ENCODE measurements around the gene H6PD.
A peak's percentile ranks its signal among the peaks of the same experiment; 100 is the strongest.

H6PD gene

GRCh38 chr1:9240914-9241820 lies 6.6 kb downstream of the H6PD start:
- no peak overlapping the region for H3K27ac ChIP-seq (replicated peaks)
- TF ChIP-seq SPI1 (IDR thresholded peaks at IDR 0.05; ENCODE audit: borderline replicate concordance, low read depth): no peak
- TF ChIP-seq POLR2AphosphoS5 (IDR thresholded peaks at IDR 0.05; ENCODE audit: low read depth): no peak
- TF ChIP-seq GABPA (IDR thresholded peaks at IDR 0.05; ENCODE audit: low read depth): no peak
- TF ChIP-seq, protein P1, sequence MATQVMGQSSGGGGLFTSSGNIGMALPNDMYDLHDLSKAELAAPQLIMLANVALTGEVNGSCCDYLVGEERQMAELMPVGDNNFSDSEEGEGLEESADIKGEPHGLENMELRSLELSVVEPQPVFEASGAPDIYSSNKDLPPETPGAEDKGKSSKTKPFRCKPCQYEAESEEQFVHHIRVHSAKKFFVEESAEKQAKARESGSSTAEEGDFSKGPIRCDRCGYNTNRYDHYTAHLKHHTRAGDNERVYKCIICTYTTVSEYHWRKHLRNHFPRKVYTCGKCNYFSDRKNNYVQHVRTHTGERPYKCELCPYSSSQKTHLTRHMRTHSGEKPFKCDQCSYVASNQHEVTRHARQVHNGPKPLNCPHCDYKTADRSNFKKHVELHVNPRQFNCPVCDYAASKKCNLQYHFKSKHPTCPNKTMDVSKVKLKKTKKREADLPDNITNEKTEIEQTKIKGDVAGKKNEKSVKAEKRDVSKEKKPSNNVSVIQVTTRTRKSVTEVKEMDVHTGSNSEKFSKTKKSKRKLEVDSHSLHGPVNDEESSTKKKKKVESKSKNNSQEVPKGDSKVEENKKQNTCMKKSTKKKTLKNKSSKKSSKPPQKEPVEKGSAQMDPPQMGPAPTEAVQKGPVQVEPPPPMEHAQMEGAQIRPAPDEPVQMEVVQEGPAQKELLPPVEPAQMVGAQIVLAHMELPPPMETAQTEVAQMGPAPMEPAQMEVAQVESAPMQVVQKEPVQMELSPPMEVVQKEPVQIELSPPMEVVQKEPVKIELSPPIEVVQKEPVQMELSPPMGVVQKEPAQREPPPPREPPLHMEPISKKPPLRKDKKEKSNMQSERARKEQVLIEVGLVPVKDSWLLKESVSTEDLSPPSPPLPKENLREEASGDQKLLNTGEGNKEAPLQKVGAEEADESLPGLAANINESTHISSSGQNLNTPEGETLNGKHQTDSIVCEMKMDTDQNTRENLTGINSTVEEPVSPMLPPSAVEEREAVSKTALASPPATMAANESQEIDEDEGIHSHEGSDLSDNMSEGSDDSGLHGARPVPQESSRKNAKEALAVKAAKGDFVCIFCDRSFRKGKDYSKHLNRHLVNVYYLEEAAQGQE (IDR thresholded peaks at IDR 0.05; ENCODE audit: insufficient replicate concordance, low read depth): no peak
- TF ChIP-seq CTCF (IDR thresholded peaks at IDR 0.05; ENCODE audit: insufficient read depth, low read length): no peak
- no peak overlapping the region for H3K4me3 ChIP-seq (replicated peaks; ENCODE audit: insufficient read depth, low read length)
- DNase-seq (ENCODE audit: low read depth in 1 of 2, low spot score in 1 of 2): no peak
- no peaks in the 10 kb centered on the region for H3K27me3 ChIP-seq (ENCODE audit: insufficient read depth, poor library complexity, severe bottlenecking)

DNA sequence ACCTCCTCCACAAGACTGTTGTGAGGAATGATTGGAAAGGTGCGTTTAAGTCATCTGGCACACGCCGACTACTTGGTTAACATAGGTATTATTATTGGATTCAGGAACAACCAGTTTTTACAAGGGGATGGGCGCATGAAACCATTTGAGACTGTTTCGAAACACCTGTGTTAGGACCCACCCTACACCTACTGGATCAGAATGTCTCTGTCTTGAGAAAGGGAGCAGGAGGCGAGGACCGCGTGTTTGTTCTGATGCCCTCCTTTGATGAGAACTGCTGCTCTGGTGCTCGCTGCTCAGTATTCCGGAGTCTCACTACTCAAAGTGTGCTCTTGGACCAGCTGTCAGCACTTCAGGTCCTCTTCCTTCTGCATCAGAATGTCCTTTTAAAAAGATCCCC lies 7.3 kb downstream of the H6PD start:
- no peak for DNase-seq (ENCODE audit: low read depth in 1 of 2, low spot score in 1 of 2)
- TF ChIP-seq, protein P1 (IDR thresholded peaks at IDR 0.05; ENCODE audit: insufficient replicate concordance, low read depth): no peak
- H3K4me3 ChIP-seq (replicated peaks; ENCODE audit: insufficient read depth, low read length): no peak overlapping the region
- no peaks in the 10 kb centered on the region for H3K27me3 ChIP-seq (ENCODE audit: insufficient read depth, poor library complexity, severe bottlenecking)
- no peak overlapping the region for H3K27ac ChIP-seq (replicated peaks)

GRCh38 chr1:9242338-9242969 lies 7.9 kb downstream of the H6PD start:
- H3K27me3 ChIP-seq (ENCODE audit: insufficient read depth, poor library complexity, severe bottlenecking): no peaks in the 10 kb centered on the region
- peak overlapping the region; percentile 36 for H3K27ac ChIP-seq (replicated peaks)
- no peak overlapping the region for H3K4me3 ChIP-seq (replicated peaks; ENCODE audit: insufficient read depth, low read length)
- DNase-seq (ENCODE audit: low read depth in 1 of 2, low spot score in 1 of 2): peak; percentile 32 to 59
- TF ChIP-seq POLR2AphosphoS5 (IDR thresholded peaks at IDR 0.05; ENCODE audit: low read depth) (no peak), SPI1 (IDR thresholded peaks at IDR 0.05; ENCODE audit: borderline replicate concordance, low read depth) (no peak), CTCF (IDR thresholded peaks at IDR 0.05; ENCODE audit: insufficient read depth, low read length) (no peak), GABPA (IDR thresholded peaks at IDR 0.05; ENCODE audit: low read depth) (no peak)
- TF ChIP-seq, protein P1 (IDR thresholded peaks at IDR 0.05; ENCODE audit: insufficient replicate concordance, low read depth): no peak
